Trophoblast cell (in vitro differentiated cells and primary cell): Measurements from ENCODE around the gene LEMD2.

ENCODE experiments used
- DNase-seq, 2 donors: peaks; one replicate each; pipeline ENCODE4 v3.0.0-alpha.2; 2016
- H2AFZ ChIP-seq: 2 replicates; pipeline ENCODE4 v1.6.1; 2013; ENCODE audit warnings: low read length, moderate library complexity, mild to moderate bottlenecking; ENCODE audit not compliant: insufficient read depth, poor library complexity
- H2AK5ac ChIP-seq: 2 replicates; pipeline ENCODE4 v1.6.1; 2013; ENCODE audit warnings: mild to moderate bottlenecking, low read length
- H2BK120ac ChIP-seq: 2 replicates; pipeline ENCODE4 v1.6.1; 2013; ENCODE audit warnings: low read length, mild to moderate bottlenecking, moderate library complexity; ENCODE audit not compliant: insufficient read depth, poor library complexity
- H2BK12ac ChIP-seq: 2 replicates; pipeline ENCODE4 v1.6.1; 2013; ENCODE audit warnings: mild to moderate bottlenecking, low read length, moderate library complexity
- H2BK5ac ChIP-seq: 2 replicates; pipeline ENCODE4 v1.6.1; 2013; ENCODE audit warnings: low read length, low read depth, moderate library complexity, mild to moderate bottlenecking; ENCODE audit not compliant: poor library complexity
- H3K14ac ChIP-seq: 2 replicates; pipeline ENCODE4 v1.6.1; 2013; ENCODE audit warnings: mild to moderate bottlenecking, low read length
- H3K18ac ChIP-seq: 2 replicates; pipeline ENCODE4 v1.6.1; 2013; ENCODE audit warnings: mild to moderate bottlenecking, low read length
- H3K23ac ChIP-seq: 2 replicates; pipeline ENCODE4 v1.6.1; 2013; ENCODE audit warnings: low read length
- H3K27ac ChIP-seq: 2 replicates; pipeline ENCODE4 v1.5.1; 2013; ENCODE audit warnings: low read depth, mild to moderate bottlenecking, inconsistent platforms, low read length, moderate library complexity
- H3K27me3 ChIP-seq: 2 replicates; pipeline ENCODE4 v1.6.1; 2013; ENCODE audit warnings: inconsistent platforms, mild to moderate bottlenecking, low read length, moderate library complexity; ENCODE audit not compliant: insufficient read depth
- H3K36me3 ChIP-seq, 2 experiments: 1 replicate in 1 of 2; 2 replicates in 1 of 2; pipeline ENCODE4 v1.6.1; 2013; ENCODE audit warnings: low read length in 2 of 2, mild to moderate bottlenecking in 2 of 2, moderate library complexity in 1 of 2; ENCODE audit not compliant: insufficient read depth in 2 of 2, control insufficient read depth in 1 of 2
- H3K4ac ChIP-seq: 2 replicates; pipeline ENCODE4 v1.6.1; 2013; ENCODE audit warnings: low read depth, mild to moderate bottlenecking, low read length, moderate library complexity
- H3K4me1 ChIP-seq, 2 experiments: 1 replicate in 1 of 2; 2 replicates in 1 of 2; pipeline ENCODE4 v1.6.1; 2013; ENCODE audit warnings: low read length in 2 of 2, mild to moderate bottlenecking in 2 of 2, moderate library complexity in 1 of 2; ENCODE audit not compliant: insufficient read depth in 2 of 2, control insufficient read depth in 1 of 2
- H3K4me2 ChIP-seq: 2 replicates; pipeline ENCODE4 v1.6.1; 2013; ENCODE audit warnings: inconsistent platforms, mild to moderate bottlenecking, low read length, moderate library complexity
- H3K4me3 ChIP-seq: 2 replicates; pipeline ENCODE4 v1.5.1; 2013; ENCODE audit warnings: mild to moderate bottlenecking, low read depth, low read length, inconsistent platforms
- H3K79me1 ChIP-seq: one replicate; pipeline ENCODE4 v1.6.1; 2013; ENCODE audit warnings: low read length
- H3K79me2 ChIP-seq: 2 replicates; pipeline ENCODE4 v1.6.1; 2013; ENCODE audit warnings: low read length, mild to moderate bottlenecking; ENCODE audit not compliant: control insufficient read depth, insufficient read depth, poor library complexity
- H3K9ac ChIP-seq: 2 replicates; pipeline ENCODE4 v1.6.1; 2013; ENCODE audit warnings: mild to moderate bottlenecking, low read length
- H3K9me3 ChIP-seq: 2 replicates; pipeline ENCODE4 v1.6.1; 2013; ENCODE audit warnings: low read depth, mild to moderate bottlenecking, control low read depth, inconsistent platforms, low read length; ENCODE audit not compliant: insufficient read depth
- H4K12ac ChIP-seq: 2 replicates; pipeline ENCODE4 v1.6.1; 2013; ENCODE audit warnings: low read depth, mild to moderate bottlenecking, low read length, moderate library complexity
- H4K8ac ChIP-seq: 2 replicates; pipeline ENCODE4 v1.6.1; 2013; ENCODE audit warnings: low read depth, mild to moderate bottlenecking, low read length, moderate library complexity
- H4K91ac ChIP-seq: one replicate; pipeline ENCODE4 v1.6.1; 2013; ENCODE audit warnings: low read depth, mild to moderate bottlenecking, low read length, moderate library complexity
- WGBS: extraction: QIAGEN DNeasy Blood & Tissue Kit; methylation state at CpG from one replicate; pipeline ENCODE4 v1.1.7; 2013; ENCODE audit warnings: missing lambda C conversion rate; ENCODE audit not compliant: insufficient read length, insufficient coverage; ENCODE audit errors: extremely low coverage; 5-methylcytosine and 5-hydroxymethylcytosine counted together

LEMD2 gene

DNA sequence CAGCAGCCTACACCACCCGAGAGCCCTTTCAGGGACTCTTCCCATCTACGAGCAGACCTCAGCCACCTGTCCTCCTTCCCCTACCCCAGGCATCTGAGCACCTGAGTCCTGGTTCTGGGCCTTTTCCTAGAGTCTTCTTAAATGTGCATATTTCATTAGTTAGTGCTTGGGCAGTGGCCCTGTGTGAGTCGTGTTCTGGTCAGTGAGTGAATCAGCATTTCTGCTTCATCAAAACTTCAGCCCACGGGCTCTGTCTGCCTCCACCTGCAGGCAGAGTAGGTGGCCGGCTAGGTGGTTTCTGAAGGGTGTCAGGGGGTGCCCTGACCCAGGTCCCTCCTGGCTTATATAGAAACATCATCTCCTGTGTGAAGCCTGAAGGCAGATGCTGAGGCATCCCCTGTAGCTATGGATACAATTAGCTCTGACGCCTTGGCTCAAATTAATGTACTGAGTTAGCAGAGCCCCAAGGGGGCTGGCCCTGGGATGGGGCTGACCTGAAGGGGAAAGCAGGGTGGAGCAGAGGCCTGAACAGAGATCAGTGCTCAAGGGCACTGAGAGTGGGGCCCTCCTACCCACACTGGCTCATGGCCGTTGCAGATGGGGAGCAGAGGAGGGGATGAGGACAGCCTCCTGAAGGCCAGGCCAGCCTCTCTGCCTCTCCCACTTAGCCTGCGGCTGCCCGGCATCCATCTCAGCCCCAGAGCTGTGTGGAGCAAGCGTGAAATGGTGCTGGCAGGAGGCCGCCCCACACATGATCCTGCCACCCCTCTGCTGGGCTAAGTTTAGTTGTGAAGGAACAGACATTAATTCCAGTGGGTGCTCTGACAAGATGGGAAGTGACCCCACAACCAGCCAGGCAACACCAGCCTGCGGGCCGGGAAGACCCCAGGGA, 55.9 kb downstream of the LEMD2 start:
- Histone ChIP-seq H3K23ac (no peak overlapping the region), H2BK12ac (peak overlapping the region; percentile 85), H2AFZ (no peak overlapping the region), H2BK120ac (peak overlapping the region; percentile 17), H3K36me3 (no peaks in the 10 kb centered on the region), H2BK5ac (peak overlapping the region; percentile 73), H3K4me1 (peaks cover 41 to 45% of the 10 kb centered on the region in 2 experiments), H3K79me2 (peaks cover 4% of the 10 kb centered on the region), H3K18ac (peak overlapping the region; percentile 62), H3K4me3 (no peak overlapping the region), H3K9me3 (peaks cover 4% of the 10 kb centered on the region), H3K4ac (peak overlapping the region; percentile 52), H3K27me3 (no peaks in the 10 kb centered on the region), H3K27ac (peak overlapping the region; percentile 2), H2AK5ac (peak overlapping the region; percentile 67), H4K91ac (peak overlapping the region; percentile 29), H3K9ac (no peak overlapping the region), H4K8ac (peak overlapping the region; percentile 30), H3K14ac (peak overlapping the region; percentile 63), H3K79me1 (peaks cover 22% of the 10 kb centered on the region), H4K12ac (no peak overlapping the region), H3K4me2 (no peak overlapping the region)
- no CpG with 5 or more reads among the region's 13 CpGs for WGBS
- DNase-seq, result no peak

DNA sequence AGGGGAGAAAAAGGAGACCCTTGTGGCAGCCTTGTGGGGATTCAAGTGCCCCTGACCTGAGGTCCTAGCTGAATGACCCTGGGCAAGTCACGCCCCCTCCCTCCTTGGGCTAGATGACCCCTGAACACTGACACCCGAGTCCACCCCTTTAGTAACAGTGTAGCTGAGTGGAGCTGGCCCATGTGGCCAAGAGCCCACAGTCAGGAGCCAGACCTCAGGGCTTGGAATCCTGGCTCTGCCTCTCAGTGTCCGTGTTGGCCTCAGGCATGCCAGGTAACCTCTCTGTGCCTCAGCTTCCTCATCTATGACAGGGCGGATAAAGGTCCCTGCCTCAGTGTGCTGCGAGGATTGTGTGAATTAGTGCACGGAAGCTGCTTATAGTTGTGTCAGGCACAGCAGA, 56.5 kb downstream of the LEMD2 start:
- whole genome bisulfite sequencing, result no CpG with 5 or more reads among the region's 6 CpGs
- H3K23ac ChIP-seq, result no peak overlapping the region
- peaks cover 41 to 45% of the 10 kb centered on the region in 2 experiments for H3K4me1 ChIP-seq
- H3K27ac ChIP-seq, result no peak overlapping the region
- H3K18ac ChIP-seq, result no peak overlapping the region
- peak in 1 of 2 donors; percentile 33 for DNase-seq
- H3K9ac ChIP-seq, result no peak overlapping the region
- H4K91ac ChIP-seq, result peak overlapping the region; percentile 29
- peaks cover 22% of the 10 kb centered on the region for H3K79me1 ChIP-seq
- H2BK12ac ChIP-seq, result peak overlapping the region; percentile 85
- peak overlapping the region; percentile 12 for H3K14ac ChIP-seq
- no peaks in the 10 kb centered on the region for H3K27me3 ChIP-seq
- no peak overlapping the region for H4K12ac ChIP-seq
- H2BK120ac ChIP-seq, result peak overlapping the region; percentile 13
- H2AK5ac ChIP-seq, result peak overlapping the region; percentile 44
- H4K8ac ChIP-seq, result peak overlapping the region; percentile 42
- H2BK5ac ChIP-seq, result peak overlapping the region; percentile 13
- no peaks in the 10 kb centered on the region for H3K36me3 ChIP-seq
- H3K79me2 ChIP-seq, result peaks cover 4% of the 10 kb centered on the region
- peaks cover 4% of the 10 kb centered on the region for H3K9me3 ChIP-seq
- no peak overlapping the region for H3K4me2 ChIP-seq
- H3K4me3 ChIP-seq, result no peak overlapping the region
- no peak overlapping the region for H3K4ac ChIP-seq
- H2AFZ ChIP-seq, result no peak overlapping the region

DNA sequence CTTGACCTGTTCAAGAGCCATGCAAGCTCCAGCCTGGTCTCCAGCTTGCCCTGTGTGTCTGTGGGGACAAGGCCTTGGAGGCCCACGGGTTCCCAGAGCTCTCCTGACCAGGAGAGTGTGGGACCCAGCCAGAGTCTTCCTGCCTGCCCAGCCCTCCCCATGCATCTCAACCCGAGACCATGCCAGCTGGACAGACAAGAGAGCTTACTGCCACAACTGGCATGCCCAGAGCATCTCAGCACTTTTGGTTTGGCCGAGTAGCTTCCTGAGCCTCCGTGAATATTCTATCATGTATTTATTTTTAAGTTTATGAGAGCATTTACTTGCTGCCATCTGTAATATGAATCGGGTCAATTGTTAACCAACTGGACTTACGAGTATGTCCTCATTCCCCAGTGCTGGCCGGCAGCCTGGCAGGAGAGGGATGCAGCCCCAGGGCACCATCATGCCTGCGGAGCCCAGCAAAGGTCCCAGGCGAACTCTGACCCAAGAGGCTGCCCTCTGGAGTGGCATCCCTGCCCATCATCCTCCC, 57.1 kb downstream of the LEMD2 start:
- Histone ChIP-seq H4K8ac (no peak overlapping the region), H3K36me3 (no peaks in the 10 kb centered on the region), H4K12ac (no peak overlapping the region), H3K27me3 (no peaks in the 10 kb centered on the region), H3K4ac (peak overlapping the region; percentile 7), H3K23ac (no peak overlapping the region), H4K91ac (peak overlapping the region; percentile 69), H3K4me2 (no peak overlapping the region), H3K79me2 (peaks cover 4% of the 10 kb centered on the region), H2BK5ac (peak overlapping the region; percentile 24), H3K4me3 (no peak overlapping the region), H3K4me1 (peaks cover 41 to 45% of the 10 kb centered on the region in 2 experiments), H3K9me3 (peaks cover 4% of the 10 kb centered on the region), H2AK5ac (peak overlapping the region; percentile 44), H3K27ac (no peak overlapping the region), H3K14ac (peak overlapping the region; percentile 67), H3K18ac (peak overlapping the region; percentile 20), H2BK12ac (peak overlapping the region; percentile 58), H3K9ac (no peak overlapping the region), H2BK120ac (peak overlapping the region; percentile 45), H2AFZ (no peak overlapping the region), H3K79me1 (peaks cover 22% of the 10 kb centered on the region)
- peak; percentile 78 to 87 for DNase-seq
- no CpG with 5 or more reads among the region's 9 CpGs for WGBS

DNA sequence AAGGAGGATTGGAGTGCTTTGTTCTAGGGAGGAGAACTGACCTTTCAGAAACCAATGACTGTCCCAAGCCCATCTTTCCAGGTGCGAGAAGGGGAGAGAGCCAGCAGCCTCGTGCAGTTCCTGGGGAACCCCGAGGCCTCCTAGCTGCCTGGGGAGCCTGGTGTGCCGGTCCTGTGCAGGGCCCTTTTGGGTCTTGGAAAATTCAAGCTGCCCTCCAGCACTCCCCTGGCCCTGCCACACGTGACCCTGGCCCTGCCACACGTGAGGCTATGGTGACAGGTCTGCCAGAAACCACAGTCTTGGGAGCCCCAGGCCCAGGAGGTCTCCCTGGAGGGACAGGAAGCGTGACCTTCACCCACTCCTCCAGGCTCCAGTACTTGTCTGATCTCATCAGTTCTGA, 57.9 kb downstream of the LEMD2 start:
- DNase-seq, result no peak
- Histone ChIP-seq H3K79me1 (peaks cover 22% of the 10 kb centered on the region), H3K36me3 (no peaks in the 10 kb centered on the region), H3K4ac (no peak overlapping the region), H3K4me3 (no peak overlapping the region), H2BK5ac (no peak overlapping the region), H2BK120ac (peak overlapping the region; percentile 11), H3K14ac (no peak overlapping the region), H3K18ac (no peak overlapping the region), H3K4me1 (peaks cover 41 to 45% of the 10 kb centered on the region in 2 experiments), H4K91ac (no peak overlapping the region), H3K79me2 (peaks cover 4% of the 10 kb centered on the region), H3K27ac (no peak overlapping the region), H3K23ac (no peak overlapping the region), H3K27me3 (no peaks in the 10 kb centered on the region), H3K4me2 (no peak overlapping the region), H3K9me3 (peaks cover 4% of the 10 kb centered on the region), H2BK12ac (no peak overlapping the region), H3K9ac (no peak overlapping the region), H4K12ac (no peak overlapping the region), H2AK5ac (no peak overlapping the region), H2AFZ (no peak overlapping the region), H4K8ac (no peak overlapping the region)
- no CpG with 5 or more reads among the region's 7 CpGs for WGBS
